Spleen (tissue), 11 donors: ENCODE measurements around the gene CD83. TPM values are rescaled to one million over a fixed set of nuclear protein-coding genes. Genes with fewer than 3 reads are reported as not detected.

Source experiments
- DNase-seq: peaks from one replicate; pipeline ENCODE4 v3.0.0-alpha.2; 2020
- H3K27ac ChIP-seq, 8 donors: fragments of 200-600 bp; sonication (generic) in 7 of 8; 1 replicate in 4 of 8; 2 replicates in 4 of 8; pipeline versions ENCODE4 v1.5.0 to v1.8.0; 2016 to 2021; ENCODE audit warnings: inconsistent platforms in 4 of 8, mild to moderate bottlenecking in 4 of 8, moderate library complexity in 1 of 8
- H3K27me3 ChIP-seq, 7 donors: fragments of 200-600 bp; sonication (generic) in 6 of 7; replicated peaks in 1 of 7; 1 replicate in 4 of 7; 2 replicates in 3 of 7; pipeline versions ENCODE4 v1.5.0 to v1.8.0; 2016 to 2021; ENCODE audit warnings: inconsistent platforms in 3 of 7, mild to moderate bottlenecking in 1 of 7
- H3K36me3 ChIP-seq, 6 donors: fragments of 200-600 bp; sonication (generic) in 5 of 6; 1 replicate in 4 of 6; 2 replicates in 2 of 6; pipeline versions ENCODE4 v1.5.0 to v1.8.0; 2016 to 2021; ENCODE audit warnings: inconsistent platforms in 2 of 6
- H3K4me1 ChIP-seq, 6 donors: fragments of 200-600 bp; sonication (generic) in 5 of 6; 1 replicate in 3 of 6; 2 replicates in 3 of 6; pipeline versions ENCODE4 v1.5.0 to v1.8.0; 2016 to 2021; ENCODE audit warnings: inconsistent platforms in 3 of 6
- H3K4me3 ChIP-seq, 8 donors: fragments of 200-600 bp; sonication (generic) in 7 of 8; 1 replicate in 4 of 8; 2 replicates in 4 of 8; pipeline versions ENCODE4 v1.5.0 to v1.8.0; 2016 to 2021; ENCODE audit warnings: inconsistent platforms in 4 of 8, mild to moderate bottlenecking in 4 of 8, moderate library complexity in 2 of 8
- H3K9me3 ChIP-seq, 8 donors: fragments of 200-600 bp; sonication (generic) in 7 of 8; 1 replicate in 4 of 8; 2 replicates in 4 of 8; pipeline versions ENCODE4 v1.5.0 to v1.8.0; 2016 to 2021; ENCODE audit warnings: inconsistent platforms in 4 of 8
- CTCF ChIP-seq, 11 experiments: fragments of 200-600 bp in 7 of 11; fragments of 450-650 bp in 4 of 11; sonication (generic) in 4 of 11; IDR thresholded peaks in 8 of 11; conservative IDR thresholded peaks in 3 of 11; 1 replicate in 7 of 11; 2 replicates in 4 of 11; pipeline versions ENCODE4 v1.4.0 to v1.8.0; 2016 to 2021; ENCODE audit warnings: antibody characterized with exemption in 11 of 11, inconsistent platforms in 4 of 11, mild to moderate bottlenecking in 1 of 11
- POLR2A ChIP-seq, 3 donors: fragments of 450-650 bp; IDR thresholded peaks; one replicate each; pipeline ENCODE4 v1.5.1; 2017; ENCODE audit warnings: antibody characterized with exemption in 3 of 3, mild to moderate bottlenecking in 1 of 3
- POLR2AphosphoS5 ChIP-seq, 3 donors: sonication (generic); formaldehyde crosslinking; IDR thresholded peaks; one replicate each; pipeline ENCODE4 v1.5.1; 2017; ENCODE audit warnings: antibody characterized with exemption in 3 of 3
- WGBS, 5 donors: extraction: QIAGEN DNeasy Blood & Tissue Kit in 3 of 5; methylation state at CpG; one replicate each; pipeline versions ENCODE4 v1.1.5 to v1.1.7; 2013 to 2018; 5-methylcytosine and 5-hydroxymethylcytosine counted together
- intact Hi-C: fragments of 100-400 bp; cut with DNase I; formaldehyde crosslinking; loops from one replicate; pipeline ENCODE4 v1.15.0; 2023; ENCODE audit warnings: low total_unique reads
- polyA plus RNA-seq, 3 donors: library from polyadenylated mRNA; stranded (reverse); fragments of 200-250 nt; gene quantifications; one replicate each; pipeline ENCODE4 v1.2.1, GENCODE V29; 2013
- total RNA-seq, 7 donors: library from RNA; depleted of rRNA in 3 of 7; stranded (reverse); fragments of >200 nt in 3 of 7; fragmentation: NEBNext Ultra II Directional in 4 of 7; extraction: Animal tissue kit (Norgen Biotek cat#: 25700) in 4 of 7; gene quantifications; one replicate each; pipeline versions ENCODE4 v1.1.0 to v1.2.1, GENCODE V29; 2016 to 2021
- donor health status: healthy with polysubstance abuse.
- donor health status: DM: no; HTN: no; CAD: no; lungs with moderate emphysema.
- donor health status: DM: no; HTN: no; CAD: no.
- donor health status: Bipolar disorder and iron deficiency.
- donor health status: healthy.
- donor health status: DM: no; HTN: no; CAD: no.
- donor health status: DM: yes; HTN: yes; CAD: no.

The CD83 gene
- total and polyA plus RNA-seq, 10 donors = 11.7 to 51.5 (median 22.6) TPM

- peaks cover 3 to 66% (median 31%) of the 10 kb centered on the region in 6 donors for H3K4me1 ChIP-seq
- intact Hi-C loops = no loop called here
- no peaks in the 10 kb centered on the region for H3K27me3 ChIP-seq
- H3K4me3 ChIP-seq = no peak overlapping the region
- DNase-seq = no peak
- TF ChIP-seq POLR2AphosphoS5 (IDR thresholded peaks at IDR 0.05) (no peak), POLR2A (IDR thresholded peaks at IDR 0.05) (no peak), CTCF (IDR thresholded peaks at IDR 0.05 in 8 of 11, conservative IDR thresholded peaks at IDR 0.05 in 3 of 11) (no peak)
- H3K9me3 ChIP-seq = peaks cover 0 to 7% (median 0%) of the 10 kb centered on the region in 8 donors
- peak overlapping the region; percentile 35 to 89 (median 77) for H3K27ac ChIP-seq
- WGBS, 5 donors = 85 to 95% (median 89%) methylated on average over 4 of the region's 4 CpGs
- H3K36me3 ChIP-seq = no peaks in the 10 kb centered on the region
Measured at GRCh38 chr6:14094721-14095120, 22.9 kb upstream of the CD83 start.

GRCh38 chr6:14095437-14095836 is 22.1 kb upstream of the CD83 start:
- Histone ChIP-seq H3K36me3 (no peaks in the 10 kb centered on the region), H3K27ac (peak overlapping the region; percentile 35 to 89 (median 77)), H3K9me3 (peaks cover 0 to 7% (median 0%) of the 10 kb centered on the region in 8 donors), H3K4me3 (no peak overlapping the region), H3K27me3 (no peaks in the 10 kb centered on the region), H3K4me1 (peaks cover 3 to 72% (median 31%) of the 10 kb centered on the region in 6 donors)
- intact Hi-C loops = no loop called here
- 42 to 73% (median 51%) methylated on average over 6 of the region's 6 CpGs for WGBS, 5 donors
- TF ChIP-seq CTCF (IDR thresholded peaks at IDR 0.05 in 8 of 11, conservative IDR thresholded peaks at IDR 0.05 in 3 of 11) (no peak), POLR2A (IDR thresholded peaks at IDR 0.05) (no peak), POLR2AphosphoS5 (IDR thresholded peaks at IDR 0.05) (peak in 2 of 3 donors; percentile 48 to 57)
- DNase-seq = peak; percentile 82

- H3K36me3 ChIP-seq = no peaks in the 10 kb centered on the region
- H3K4me3 ChIP-seq = no peak overlapping the region
- TF ChIP-seq POLR2AphosphoS5 (IDR thresholded peaks at IDR 0.05) = no peak
- no peak for TF ChIP-seq POLR2A (IDR thresholded peaks at IDR 0.05)
- TF ChIP-seq CTCF (IDR thresholded peaks at IDR 0.05 in 8 of 11, conservative IDR thresholded peaks at IDR 0.05 in 3 of 11) = no peak
- H3K27me3 ChIP-seq = no peaks in the 10 kb centered on the region
- H3K4me1 ChIP-seq = peaks cover 0 to 31% (median 5%) of the 10 kb centered on the region in 6 donors
- H3K9me3 ChIP-seq = no peaks in the 10 kb centered on the region
- H3K27ac ChIP-seq = no peak overlapping the region
- WGBS, 5 donors = 55 to 63% (median 58%) methylated on average over 3 of the region's 3 CpGs
- DNase-seq = no peak
- intact Hi-C loops = no loop called here
Measured at GRCh38 chr6:14100138-14100537, 17.4 kb upstream of the CD83 start.

GRCh38 chr6:14100966-14101365 is 16.6 kb upstream of the CD83 start:
- peaks cover 0 to 26% (median 2%) of the 10 kb centered on the region in 6 donors for H3K4me1 ChIP-seq
- no peaks in the 10 kb centered on the region for H3K36me3 ChIP-seq
- TF ChIP-seq POLR2AphosphoS5 (IDR thresholded peaks at IDR 0.05) (no peak), CTCF (IDR thresholded peaks at IDR 0.05 in 8 of 11, conservative IDR thresholded peaks at IDR 0.05 in 3 of 11) (no peak), POLR2A (IDR thresholded peaks at IDR 0.05) (no peak)
- 66 to 79% (median 78%) methylated on average over 5 of the region's 5 CpGs for WGBS, 5 donors
- intact Hi-C loops = no loop called here
- H3K9me3 ChIP-seq = peaks cover 0 to 2% (median 0%) of the 10 kb centered on the region in 8 donors
- H3K4me3 ChIP-seq = no peak overlapping the region
- DNase-seq = no peak
- H3K27me3 ChIP-seq = no peaks in the 10 kb centered on the region
- no peak overlapping the region for H3K27ac ChIP-seq
